H9 (cell line): Measurements from ENCODE around the gene MEI4. TPM values are rescaled to one million over a fixed set of nuclear protein-coding genes. Genes with fewer than 3 reads are reported as not detected.

Experiments
- DNase-seq: peaks from one replicate; pipeline ENCODE4 v3.0.0-alpha.2; 2017
- H2AFZ ChIP-seq: one replicate; pipeline ENCODE4 v1.6.1; 2013; ENCODE audit warnings: mild to moderate bottlenecking, low read length, control low read depth, moderate library complexity
- H2AK5ac ChIP-seq: 2 replicates; pipeline ENCODE4 v1.6.1; 2013; ENCODE audit warnings: low read length, control low read depth, mixed read lengths; ENCODE audit not compliant: insufficient read length
- H2BK120ac ChIP-seq: one replicate; pipeline ENCODE4 v1.6.1; 2013; ENCODE audit warnings: low read depth, mild to moderate bottlenecking, low read length, control low read depth, inconsistent platforms; ENCODE audit not compliant: poor library complexity, severe bottlenecking
- H2BK12ac ChIP-seq: 2 replicates; pipeline ENCODE4 v1.6.1; 2013; ENCODE audit warnings: low read length, control low read depth, mixed read lengths, low read depth; ENCODE audit not compliant: insufficient read length
- H2BK15ac ChIP-seq: 2 replicates; pipeline ENCODE4 v1.6.1; 2013; ENCODE audit warnings: low read depth, low read length, control low read depth
- H2BK20ac ChIP-seq: one replicate; pipeline ENCODE4 v1.6.1; 2013; ENCODE audit warnings: low read depth, mild to moderate bottlenecking, low read length, control low read depth, inconsistent platforms; ENCODE audit not compliant: poor library complexity, severe bottlenecking
- H2BK5ac ChIP-seq: 2 replicates; pipeline ENCODE4 v1.6.1; 2013; ENCODE audit warnings: low read length, control low read depth, mixed read lengths; ENCODE audit not compliant: insufficient read length
- H3K14ac ChIP-seq: 2 replicates; pipeline ENCODE4 v1.6.1; 2013; ENCODE audit warnings: low read length, control low read depth; ENCODE audit not compliant: insufficient read depth
- H3K18ac ChIP-seq: 2 replicates; pipeline ENCODE4 v1.6.1; 2013; ENCODE audit warnings: low read depth, mild to moderate bottlenecking, mixed read lengths, low read length, control low read depth; ENCODE audit not compliant: insufficient read length
- H3K23ac ChIP-seq: 2 replicates; pipeline ENCODE4 v1.6.1; 2013; ENCODE audit warnings: low read length, control low read depth, mixed read lengths, low read depth; ENCODE audit not compliant: insufficient read length
- H3K23me2 ChIP-seq: 2 replicates; pipeline ENCODE4 v1.6.1; 2013; ENCODE audit warnings: low read depth, mild to moderate bottlenecking, mixed read lengths, low read length, control low read depth; ENCODE audit not compliant: insufficient read length, poor library complexity, severe bottlenecking
- H3K27ac ChIP-seq: 2 replicates; pipeline ENCODE4 v1.5.1; 2013; ENCODE audit warnings: low read length, control low read depth, mixed read lengths, low read depth; ENCODE audit not compliant: insufficient read length
- H3K27me3 ChIP-seq: 2 replicates; pipeline ENCODE4 v1.6.1; 2013; ENCODE audit warnings: low read length, control low read depth, inconsistent platforms; ENCODE audit not compliant: insufficient read depth
- H3K4ac ChIP-seq: 2 replicates; pipeline ENCODE4 v1.6.1; 2013; ENCODE audit warnings: low read depth, mild to moderate bottlenecking, control low read depth, inconsistent platforms, low read length, moderate library complexity
- H3K4me1 ChIP-seq: 2 replicates; pipeline ENCODE4 v1.6.1; 2013; ENCODE audit warnings: low read length, control low read depth, inconsistent platforms; ENCODE audit not compliant: insufficient read depth
- H3K4me2 ChIP-seq: 2 replicates; pipeline ENCODE4 v1.6.1; 2013; ENCODE audit warnings: low read length, control low read depth, mixed read lengths; ENCODE audit not compliant: insufficient read length, insufficient read depth
- H3K56ac ChIP-seq: 2 replicates; pipeline ENCODE4 v1.6.1; 2013; ENCODE audit warnings: low read depth, mild to moderate bottlenecking, mixed read lengths, low read length, control low read depth; ENCODE audit not compliant: insufficient read length
- H3K79me1 ChIP-seq: 2 replicates; pipeline ENCODE4 v1.6.1; 2013; ENCODE audit warnings: low read depth, mild to moderate bottlenecking, moderate library complexity, low read length, control low read depth, inconsistent platforms; ENCODE audit not compliant: insufficient read depth, poor library complexity, severe bottlenecking
- H3K79me2 ChIP-seq: 2 replicates; pipeline ENCODE4 v1.6.1; 2013; ENCODE audit warnings: low read length, control low read depth, inconsistent platforms; ENCODE audit not compliant: insufficient read depth
- H3K9ac ChIP-seq: 2 replicates; pipeline ENCODE4 v1.6.1; 2013; ENCODE audit warnings: low read length, control low read depth, mixed read lengths; ENCODE audit not compliant: insufficient read length; ENCODE audit errors: extremely low read depth
- H3K9me3 ChIP-seq: one replicate; pipeline ENCODE4 v1.6.1; 2013; ENCODE audit warnings: low read depth, low read length, inconsistent platforms; ENCODE audit not compliant: control insufficient read depth
- H3T11ph ChIP-seq: one replicate; pipeline ENCODE4 v1.6.1; 2013; ENCODE audit warnings: mild to moderate bottlenecking, low read length, control low read depth, inconsistent platforms
- H4K20me1 ChIP-seq: one replicate; pipeline ENCODE4 v1.6.1; 2013; ENCODE audit not compliant: control insufficient read depth, insufficient read length, insufficient read depth
- H4K5ac ChIP-seq: 2 replicates; pipeline ENCODE4 v1.6.1; 2013; ENCODE audit warnings: low read depth, mild to moderate bottlenecking, mixed read lengths, low read length, control low read depth; ENCODE audit not compliant: insufficient read length
- H4K8ac ChIP-seq: replicated peaks from 2 replicates; pipeline ENCODE4 v1.6.1; 2013; ENCODE audit warnings: low read length, control low read depth, mixed read lengths, low read depth; ENCODE audit not compliant: insufficient read length
- H4K91ac ChIP-seq: 2 replicates; pipeline ENCODE4 v1.6.1; 2013; ENCODE audit warnings: low read depth, mild to moderate bottlenecking, moderate library complexity, mixed read lengths, low read length, control low read depth; ENCODE audit not compliant: insufficient read length
- H3K27ac Mint-ChIP-seq, 3 experiments: 2 replicates in 2 of 3; 3 replicates in 1 of 3; pipeline ENCODE4 v1.8.0; 2020 to 2021; ENCODE audit warnings: mixed read lengths in 3 of 3, mild to moderate bottlenecking in 1 of 3, moderate library complexity in 1 of 3
- H3K27me3 Mint-ChIP-seq: 2 replicates; pipeline ENCODE4 v1.8.0; 2021; ENCODE audit warnings: low read depth, mild to moderate bottlenecking, moderate library complexity, mixed read lengths
- H3K36me3 Mint-ChIP-seq, 3 experiments: 2 replicates in 2 of 3; 3 replicates in 1 of 3; pipeline ENCODE4 v1.8.0; 2020 to 2021; ENCODE audit warnings: low read depth in 3 of 3, mixed read lengths in 3 of 3; ENCODE audit not compliant: insufficient read depth in 1 of 3
- H3K4me1 Mint-ChIP-seq, 2 experiments: 2 replicates each; pipeline ENCODE4 v1.8.0; 2020; ENCODE audit warnings: mixed read lengths in 2 of 2
- H3K4me3 Mint-ChIP-seq, 2 experiments: 2 replicates in 1 of 2; 3 replicates in 1 of 2; pipeline ENCODE4 v1.8.0; 2020 to 2021; ENCODE audit warnings: mild to moderate bottlenecking in 2 of 2, mixed read lengths in 2 of 2, moderate library complexity in 1 of 2
- H3K9me3 Mint-ChIP-seq, 2 experiments: 2 replicates in 1 of 2; 3 replicates in 1 of 2; pipeline ENCODE4 v1.8.0; 2020; ENCODE audit warnings: mild to moderate bottlenecking in 2 of 2, mixed read lengths in 2 of 2, moderate library complexity in 1 of 2
- CTCF ChIP-seq: fragments of 200-600 bp; sonication (generic); conservative IDR thresholded peaks from 3 replicates; pipeline ENCODE4 v1.8.0; 2021; ENCODE audit warnings: antibody characterized with exemption, mild to moderate bottlenecking
- WGBS: extraction: QIAGEN DNeasy Blood & Tissue Kit; methylation state at CpG from one replicate; pipeline ENCODE4 v1.1.7; 2013; ENCODE audit warnings: missing lambda C conversion rate, low lambda C conversion rate, mixed read lengths; ENCODE audit not compliant: insufficient read length; ENCODE audit errors: extremely low coverage; 5-methylcytosine and 5-hydroxymethylcytosine counted together
- total RNA-seq: library from RNA; stranded (reverse); gene quantifications from 2 replicates; pipeline ENCODE4 v1.2.1, GENCODE V29; 2021

Gene MEI4
- total RNA-seq, 1 experiment from 2014 or later, result 0.55 TPM

- no peak overlapping the region for H2BK20ac ChIP-seq
- Mint-ChIP-seq H3K27me3 (no peaks in the 10 kb centered on the region), H3K36me3 (no peaks in the 10 kb centered on the region; a peak in 1 of 7 replicates), H3K4me1 (peaks cover 20 to 25% of the 10 kb centered on the region in 2 experiments), H3K4me3 (no peak overlapping the region), H3K27ac (no peak overlapping the region), H3K9me3 (no peaks in the 10 kb centered on the region)
- no peaks in the 10 kb centered on the region for H3K4me1 ChIP-seq
- no peak for DNase-seq
- H2BK5ac ChIP-seq, result no peak overlapping the region
- no peak overlapping the region for H3K27ac ChIP-seq
- H3K23me2 ChIP-seq, result no peaks in the 10 kb centered on the region
- no peak overlapping the region for H3K4me2 ChIP-seq
- no peak overlapping the region for H3K4ac ChIP-seq
- no peak overlapping the region for H3T11ph ChIP-seq
- H3K18ac ChIP-seq, result no peak overlapping the region
- no peaks in the 10 kb centered on the region for H4K20me1 ChIP-seq
- no peaks in the 10 kb centered on the region for H3K9me3 ChIP-seq
- no peak overlapping the region for H2BK12ac ChIP-seq
- WGBS, result no CpG with 5 or more reads among the region's 1 CpG
- H2BK15ac ChIP-seq, result no peak overlapping the region
- no peak overlapping the region for H2AFZ ChIP-seq
- no peak overlapping the region for H2AK5ac ChIP-seq
- H3K23ac ChIP-seq, result no peak overlapping the region
- no peaks in the 10 kb centered on the region for H3K27me3 ChIP-seq
- no peak overlapping the region for H3K56ac ChIP-seq
- no peak overlapping the region for H2BK120ac ChIP-seq
- H4K91ac ChIP-seq, result no peak overlapping the region
- H4K8ac ChIP-seq, result no peak overlapping the region
- no peaks in the 10 kb centered on the region for H3K79me2 ChIP-seq
- no peak for TF ChIP-seq CTCF
- no peaks in the 10 kb centered on the region for H3K79me1 ChIP-seq
- H3K14ac ChIP-seq, result no peak overlapping the region
- H4K5ac ChIP-seq, result no peak overlapping the region
- H3K9ac ChIP-seq, result no peak overlapping the region
These were observed 159.5 kb downstream of the MEI4 start for GRCh38 chr6:77812304-77812703.
